Duodenal mucosa (tissue), 2 donors: Measurements from ENCODE around the gene HMGA1.

Experiments used
- H3K27ac ChIP-seq: one replicate; pipeline ENCODE4 v1.7.0; 2013; ENCODE audit warnings: low read depth, low read length
- H3K27me3 ChIP-seq, 2 donors: one replicate each; pipeline ENCODE4 v1.7.0; 2013; ENCODE audit warnings: low read length in 2 of 2, control low read depth in 1 of 2; ENCODE audit not compliant: insufficient read depth in 2 of 2, control insufficient read depth in 1 of 2
- H3K36me3 ChIP-seq, 2 donors: one replicate each; pipeline ENCODE4 v1.7.0; 2013; ENCODE audit warnings: low read length in 2 of 2, control low read depth in 1 of 2; ENCODE audit not compliant: insufficient read depth in 2 of 2, control insufficient read depth in 1 of 2
- H3K4me1 ChIP-seq, 2 donors: one replicate each; pipeline ENCODE4 v1.7.0; 2013; ENCODE audit warnings: low read length in 2 of 2, control low read depth in 1 of 2; ENCODE audit not compliant: insufficient read depth in 2 of 2, control insufficient read depth in 1 of 2
- H3K4me3 ChIP-seq, 2 donors: one replicate each; pipeline ENCODE4 v1.7.0; 2013; ENCODE audit warnings: low read length in 2 of 2, low read depth in 1 of 2
- H3K9ac ChIP-seq, 2 donors: one replicate each; pipeline ENCODE4 v1.7.0; 2013; ENCODE audit warnings: low read length in 2 of 2, low read depth in 1 of 2
- H3K9me3 ChIP-seq, 2 donors: one replicate each; pipeline ENCODE4 v1.7.0; 2013; ENCODE audit warnings: low read length in 2 of 2, control low read depth in 1 of 2; ENCODE audit not compliant: control insufficient read depth in 1 of 2

HMGA1 gene

GRCh38 chr6:34292954-34293353 is 56.3 kb downstream of the HMGA1 start:
- Histone ChIP-seq H3K9ac (no peak overlapping the region), H3K4me3 (no peak overlapping the region), H3K27me3 (no peaks in the 10 kb centered on the region), H3K4me1 (peaks cover 0 to 6% of the 10 kb centered on the region in 2 donors), H3K9me3 (no peaks in the 10 kb centered on the region), H3K36me3 (peaks cover 10 to 20% of the 10 kb centered on the region in 2 donors), H3K27ac (no peak overlapping the region)

GRCh38 chr6:34295721-34296120 is 59.0 kb downstream of the HMGA1 start:
- Histone ChIP-seq H3K27ac (no peak overlapping the region), H3K9me3 (no peaks in the 10 kb centered on the region), H3K27me3 (no peaks in the 10 kb centered on the region), H3K4me1 (peaks cover 0 to 4% of the 10 kb centered on the region in 2 donors), H3K36me3 (peaks cover 10 to 20% of the 10 kb centered on the region in 2 donors), H3K9ac (no peak overlapping the region), H3K4me3 (no peak overlapping the region)
